Measurements from ENCODE around the gene MON1B.
"Not testable (repeated sequence)": the region's sequence is repeated elsewhere in the genome, so short reads cannot be mapped to it uniquely, and the experiment has no call there.

The MON1B gene

GRCh38 chr16:77190478-77191258 is at the start of gene MON1B:
MON1B (plus strand) TSS chr16:77191190; CDS start chr16:77191486, 296 bp downstream.
- DNase-seq = peak; percentile 94

- DNase-seq = no peak
Measured at GRCh38 chr16:77143364-77143763, 47.6 kb upstream of the MON1B start.

GRCh38 chr16:77148121-77148520 is 42.9 kb upstream of the MON1B start:
- DNase-seq = no peak

- DNase-seq = no peak
Measured at GRCh38 chr16:77157346-77158058, 33.5 kb upstream of the MON1B start.

GRCh38 chr16:77158293-77158692 is 32.7 kb upstream of the MON1B start:
- no peak for DNase-seq

- DNase-seq = no peak
Measured at GRCh38 chr16:77165006-77165405, 26.0 kb upstream of the MON1B start.

GRCh38 chr16:77165536-77166236 is 25.3 kb upstream of the MON1B start:
- not testable (repeated sequence) for DNase-seq

- DNase-seq = no peak
Measured at GRCh38 chr16:77166726-77167125, 24.3 kb upstream of the MON1B start.

- DNase-seq = no peak
Measured at GRCh38 chr16:77168901-77169300, 22.1 kb upstream of the MON1B start.

GRCh38 chr16:77169650-77170236 is 21.2 kb upstream of the MON1B start:
- no peak for DNase-seq

GRCh38 chr16:77170805-77171204 is 20.2 kb upstream of the MON1B start:
- DNase-seq = no peak

GRCh38 chr16:77171745-77172635 is 19.0 kb upstream of the MON1B start:
- DNase-seq = no peak

GRCh38 chr16:77172951-77173350 is 18.0 kb upstream of the MON1B start:
- DNase-seq = no peak

GRCh38 chr16:77183137-77183536 is 7.9 kb upstream of the MON1B start:
- DNase-seq = no peak

- DNase-seq = not testable (repeated sequence)
Measured at GRCh38 chr16:77186298-77186697, 4.7 kb upstream of the MON1B start.

- no peak for DNase-seq
Measured at GRCh38 chr16:77190190-77190477, 856 bp upstream of the MON1B start.

GRCh38 chr16:77191259-77191969 is 424 bp downstream of the MON1B start:
- DNase-seq = no peak

- DNase-seq = no peak
Measured at GRCh38 chr16:77193377-77193776, 2.4 kb downstream of the MON1B start.

- DNase-seq = no peak
Measured at GRCh38 chr16:77194295-77195231, 3.6 kb downstream of the MON1B start.

GRCh38 chr16:77195411-77195810 is 4.4 kb downstream of the MON1B start:
- DNase-seq = no peak

- DNase-seq = no peak
Measured at GRCh38 chr16:77197747-77198146, 6.8 kb downstream of the MON1B start.
